ENCODE data around the gene ANTXR1.

The ANTXR1 gene

DNA sequence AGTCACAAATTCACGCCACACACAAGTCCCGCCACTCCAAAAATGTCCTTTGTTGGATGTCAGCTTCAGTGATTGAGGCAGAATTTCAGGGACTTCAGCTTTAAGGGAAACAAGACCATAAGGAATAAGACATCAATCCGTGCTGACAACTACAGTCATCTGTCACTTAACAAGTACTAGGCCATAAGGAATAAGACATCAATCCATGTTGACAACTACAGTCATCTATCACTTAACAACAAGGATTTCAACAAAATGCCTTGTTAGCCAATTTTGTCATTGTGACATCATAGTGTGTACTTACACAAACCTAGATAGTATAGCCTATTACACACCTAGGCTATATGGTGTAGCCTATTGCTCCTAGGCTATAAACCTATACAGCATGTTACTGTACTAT lies 58.0 kb downstream of the ANTXR1 start:
- no peak for DNase-seq (ENCODE audit: low read depth in 2 of 2)

DNA sequence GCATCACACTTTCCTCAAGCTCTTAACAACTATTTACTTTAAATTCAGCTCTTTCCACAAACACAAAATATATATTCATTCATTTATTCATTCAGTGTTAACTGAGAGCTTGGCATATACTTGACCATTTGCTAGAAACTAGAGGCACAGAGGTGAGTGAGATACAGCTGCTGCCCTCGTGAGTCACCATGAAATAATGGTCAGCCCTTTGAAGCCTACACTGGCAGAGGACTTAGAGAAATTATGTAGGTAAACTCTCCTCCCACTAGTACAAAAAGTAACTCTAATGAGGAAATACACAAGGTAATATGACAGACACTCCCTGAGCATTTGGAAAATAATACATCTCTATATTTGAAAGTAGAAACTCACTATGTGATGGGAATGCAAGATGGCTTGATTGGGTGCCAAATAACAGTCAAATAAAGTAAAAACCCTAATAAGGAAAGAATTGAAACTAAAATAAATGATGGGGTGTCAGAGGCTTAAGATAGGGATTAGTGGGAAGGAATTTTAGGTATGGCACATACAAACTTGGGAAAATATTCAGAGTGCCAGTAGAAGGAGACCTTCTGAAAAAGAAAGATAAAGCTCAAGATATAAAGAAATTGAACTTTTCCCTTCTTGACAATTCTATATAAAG lies 61.1 kb downstream of the ANTXR1 start:
- no peak for DNase-seq (ENCODE audit: low read depth in 2 of 2)

DNA sequence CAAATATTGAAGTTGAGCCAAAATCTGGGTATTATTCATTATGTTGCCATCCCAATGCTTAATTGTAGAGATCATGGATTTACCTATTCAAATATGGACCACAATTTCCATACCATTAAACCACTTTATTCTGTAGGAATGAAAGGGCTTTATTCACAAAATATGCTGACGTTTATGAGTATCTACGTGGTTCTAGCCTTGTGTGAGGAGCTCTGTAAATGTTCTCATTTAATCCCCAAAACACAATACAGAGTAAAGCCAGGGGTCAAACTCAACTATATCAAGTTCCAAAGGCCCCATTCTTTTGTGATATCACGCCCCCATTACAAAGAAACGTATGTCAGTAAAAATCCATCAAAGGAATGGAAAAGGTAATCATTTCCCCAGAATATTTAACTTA lies 61.9 kb downstream of the ANTXR1 start:
- no peak for DNase-seq (ENCODE audit: low read depth in 2 of 2)

DNA sequence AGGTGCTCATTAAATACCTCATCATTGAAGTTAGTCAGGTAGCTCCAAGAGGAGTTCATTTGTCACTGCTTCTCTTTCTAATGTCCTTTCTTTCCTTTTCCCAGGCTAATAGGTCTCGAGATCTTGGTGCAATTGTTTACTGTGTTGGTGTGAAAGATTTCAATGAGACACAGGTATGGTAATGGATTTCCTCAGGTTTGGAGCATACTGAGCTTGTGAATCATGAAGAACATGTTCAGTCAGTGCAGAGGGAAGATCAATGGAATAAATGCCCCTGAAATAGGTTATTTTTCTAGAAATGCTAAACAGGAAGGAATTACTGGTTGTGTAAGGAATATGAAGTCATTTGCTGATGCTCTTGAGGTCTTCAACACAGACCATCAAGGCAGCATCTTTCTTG lies 62.5 kb downstream of the ANTXR1 start:
- DNase-seq (ENCODE audit: low read depth in 2 of 2): no peak

DNA sequence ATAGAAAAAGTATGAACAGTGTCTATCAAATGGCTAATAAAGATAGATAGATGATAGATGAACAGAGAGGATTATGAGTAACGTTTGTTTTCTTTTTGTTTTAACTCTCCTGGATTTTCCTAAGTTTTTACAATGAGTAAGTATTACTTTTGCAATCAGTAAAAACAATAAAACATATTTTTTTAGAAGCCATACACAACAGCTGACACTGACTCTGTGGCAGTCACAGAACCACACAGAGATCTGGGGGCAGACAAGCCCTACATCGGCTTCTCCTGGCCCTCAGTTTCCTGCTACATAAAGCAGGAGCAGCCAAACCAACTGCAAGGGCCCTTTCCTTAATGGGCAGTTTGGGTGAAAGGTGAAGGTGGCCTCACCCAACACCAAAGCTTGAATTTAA lies 63.6 kb downstream of the ANTXR1 start:
- no peak for DNase-seq (ENCODE audit: low read depth in 2 of 2)

DNA sequence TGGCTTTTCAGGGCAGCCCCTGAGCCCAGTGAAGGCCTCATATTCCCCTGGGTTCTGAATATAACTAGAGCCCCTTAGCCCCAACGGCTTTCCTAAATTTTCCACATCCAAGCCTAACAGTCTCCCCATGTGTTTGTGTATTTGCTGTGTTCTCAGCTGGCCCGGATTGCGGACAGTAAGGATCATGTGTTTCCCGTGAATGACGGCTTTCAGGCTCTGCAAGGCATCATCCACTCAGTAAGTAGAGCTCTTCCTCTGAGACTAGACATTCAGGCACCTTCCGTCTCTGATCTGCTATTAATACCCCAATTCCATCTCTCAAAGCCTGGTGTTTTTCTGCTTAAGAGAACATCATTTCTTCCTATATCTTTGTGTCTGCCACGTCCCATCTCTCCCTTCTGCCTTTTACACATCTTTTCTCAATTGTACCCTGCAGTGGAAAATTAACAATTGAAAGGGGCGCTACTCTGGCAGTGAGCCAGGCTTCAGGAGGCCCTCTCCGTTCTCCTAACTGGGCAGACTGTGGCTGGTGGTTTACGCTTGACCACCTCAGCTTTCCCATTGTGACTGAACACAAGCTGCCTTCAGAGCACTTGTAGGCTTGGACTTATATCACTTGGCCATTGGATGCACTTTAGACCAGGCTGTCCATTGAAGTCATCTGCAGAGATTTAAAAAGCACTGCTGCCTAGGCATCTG lies 64.4 kb downstream of the ANTXR1 start:
- no peak for DNase-seq (ENCODE audit: low read depth in 2 of 2)

DNA sequence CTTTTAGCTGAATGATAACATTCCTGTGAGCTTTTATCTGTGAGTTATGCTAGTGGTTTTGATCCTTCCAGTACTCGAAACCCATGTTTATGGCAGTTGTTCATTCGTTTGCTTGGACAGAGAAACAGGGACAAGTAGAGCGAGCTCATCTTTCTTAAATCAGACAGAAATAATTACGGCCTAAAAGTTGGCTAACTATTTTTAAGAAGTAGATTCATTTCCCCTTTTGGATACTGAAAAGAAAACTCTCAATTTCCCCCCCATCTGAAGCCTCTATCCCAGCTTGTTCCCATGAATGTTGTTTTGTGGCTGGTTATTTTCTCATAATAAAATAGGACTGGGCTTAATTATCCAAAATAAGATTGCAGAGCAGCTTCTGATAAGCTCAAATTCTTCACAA lies 67.1 kb downstream of the ANTXR1 start:
- DNase-seq (ENCODE audit: low read depth in 2 of 2): no peak

DNA sequence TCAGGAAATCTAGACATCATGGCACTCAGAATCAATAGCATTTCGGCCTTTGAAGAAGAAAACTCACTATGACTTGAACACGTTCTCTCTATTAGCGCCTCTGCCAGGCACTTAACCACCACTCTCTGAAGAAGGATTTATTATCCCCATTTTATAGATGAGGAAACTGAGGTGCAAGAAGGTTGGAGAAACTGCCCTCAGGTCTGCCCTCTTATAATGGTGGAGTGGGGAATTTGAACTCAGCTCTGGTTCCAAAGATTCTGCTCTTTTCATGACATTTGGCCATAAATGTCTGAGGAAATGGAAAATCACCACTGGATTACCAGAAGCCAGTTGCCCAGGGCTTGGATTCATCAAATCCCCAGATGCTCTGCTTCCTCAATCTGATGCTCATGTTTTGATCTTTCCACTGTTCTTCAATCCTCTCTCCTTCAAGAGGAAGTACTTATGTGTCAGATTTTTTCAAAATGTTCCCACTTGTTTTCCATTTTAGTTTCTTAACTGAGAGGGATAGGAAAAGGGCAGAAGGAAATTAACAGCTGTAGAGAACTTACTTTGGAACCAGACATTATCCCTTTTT lies 68.1 kb downstream of the ANTXR1 start:
- DNase-seq (ENCODE audit: low read depth in 2 of 2): no peak

DNA sequence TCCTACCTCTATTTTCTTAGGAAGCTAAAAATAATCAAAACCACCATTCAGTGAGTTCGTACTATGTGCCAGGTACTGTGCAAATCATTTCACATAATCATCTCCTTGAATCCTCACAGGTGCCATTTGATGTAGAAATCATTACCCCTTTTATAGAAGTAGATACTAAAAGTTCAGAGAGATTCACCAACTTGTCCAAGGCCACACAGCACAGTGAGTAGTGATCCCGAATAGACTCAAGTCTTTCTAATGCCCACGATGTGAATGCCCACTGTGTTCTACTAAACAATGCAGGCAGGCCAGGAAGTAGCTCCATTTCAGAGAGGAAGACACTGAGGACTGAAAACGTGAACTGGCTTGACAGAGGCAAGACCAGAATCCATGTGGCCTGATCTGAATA lies 68.8 kb downstream of the ANTXR1 start:
- DNase-seq (ENCODE audit: low read depth in 2 of 2): no peak

DNA sequence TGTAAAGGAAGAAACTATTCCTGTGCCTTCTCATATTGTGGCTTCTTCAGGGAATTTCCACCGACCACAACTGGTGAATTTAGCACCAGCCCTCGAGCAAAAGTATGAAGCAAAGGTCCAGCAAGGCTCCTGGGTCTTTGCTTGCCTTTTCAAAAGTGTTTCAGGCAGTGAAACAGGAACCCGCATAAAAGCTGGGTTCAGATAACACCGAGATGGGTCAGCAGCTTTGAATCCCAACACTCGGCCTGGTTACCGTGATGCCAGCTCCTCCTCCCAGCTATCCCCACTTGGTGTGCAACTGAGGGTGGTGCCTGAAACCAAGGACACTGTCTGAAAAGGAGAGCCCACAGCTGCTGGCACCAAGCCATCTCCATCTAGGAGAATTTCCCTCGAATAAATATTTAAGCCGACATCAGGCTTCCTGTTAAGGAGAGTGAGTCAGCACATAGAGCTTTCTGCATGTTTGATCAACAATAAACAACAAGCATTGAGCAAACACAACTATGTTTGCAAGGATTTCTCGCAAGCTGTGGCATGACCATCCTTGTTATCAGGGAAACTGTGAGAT lies 69.5 kb downstream of the ANTXR1 start:
- DNase-seq (ENCODE audit: low read depth in 2 of 2): no peak

DNA sequence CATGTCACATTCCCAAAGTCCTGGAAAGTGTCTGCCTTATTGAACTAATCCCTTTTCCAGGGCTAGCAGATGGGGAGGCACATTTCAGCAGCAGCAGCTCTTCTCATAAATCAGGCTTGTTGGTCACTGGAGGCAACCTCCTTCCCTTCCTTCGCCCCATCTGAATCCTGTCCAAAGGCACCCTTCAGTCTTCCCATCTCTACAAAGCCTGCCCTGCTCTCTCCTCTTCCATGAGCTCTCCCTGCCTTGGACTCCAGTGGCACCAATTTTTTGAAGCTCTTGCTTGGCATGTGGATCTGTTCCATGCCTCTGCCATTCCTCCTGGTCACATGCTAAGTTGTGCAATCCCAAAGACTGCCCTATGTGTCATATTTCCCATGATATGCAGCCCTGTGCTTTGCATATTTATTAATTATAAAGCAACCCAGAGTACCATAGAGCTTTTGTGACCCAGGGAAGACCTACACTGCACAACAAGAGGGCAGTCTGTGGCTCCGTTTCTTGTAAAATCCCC lies 70.3 kb downstream of the ANTXR1 start:
- DNase-seq (ENCODE audit: low read depth in 2 of 2): no peak

DNA sequence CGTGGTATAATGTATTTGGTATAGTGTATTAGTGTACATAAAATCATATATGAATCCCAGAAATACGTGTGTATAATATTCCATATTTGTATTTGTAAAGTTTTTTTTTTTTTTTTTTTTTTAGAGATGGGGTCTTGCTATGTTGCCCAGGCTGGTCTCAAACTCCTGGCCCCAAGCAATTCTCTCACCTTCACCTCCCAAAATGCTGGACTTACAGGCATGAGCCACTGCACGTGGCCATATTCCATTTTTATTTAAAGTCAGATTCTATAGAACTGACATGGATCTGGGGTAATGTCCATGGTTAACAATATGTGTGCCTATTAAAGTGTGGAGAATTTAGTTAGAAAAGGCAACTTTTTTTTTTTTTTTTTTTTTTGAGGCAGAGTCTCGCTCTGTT lies 71.5 kb downstream of the ANTXR1 start:
- no peak for DNase-seq (ENCODE audit: low read depth in 2 of 2)

DNA sequence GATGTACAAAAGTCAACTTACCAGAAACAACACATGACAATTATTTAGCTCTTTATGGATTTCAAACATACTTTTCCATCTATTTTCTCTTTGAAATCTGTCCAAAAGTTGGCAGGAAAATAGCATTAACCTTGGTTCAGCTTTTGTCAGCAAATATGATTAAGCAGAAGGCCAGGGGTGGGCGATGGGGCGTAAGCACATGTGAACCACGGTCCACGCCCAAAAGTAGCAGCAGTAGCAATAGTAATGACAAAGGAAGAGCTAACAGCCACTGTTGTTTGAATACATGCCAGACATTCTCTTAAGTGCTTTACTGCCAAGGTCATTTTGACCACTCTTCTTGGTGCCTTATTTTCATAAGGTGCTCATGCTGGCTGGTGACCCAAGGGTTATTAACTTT lies 73.5 kb downstream of the ANTXR1 start:
- no peak for DNase-seq (ENCODE audit: low read depth in 2 of 2)

DNA sequence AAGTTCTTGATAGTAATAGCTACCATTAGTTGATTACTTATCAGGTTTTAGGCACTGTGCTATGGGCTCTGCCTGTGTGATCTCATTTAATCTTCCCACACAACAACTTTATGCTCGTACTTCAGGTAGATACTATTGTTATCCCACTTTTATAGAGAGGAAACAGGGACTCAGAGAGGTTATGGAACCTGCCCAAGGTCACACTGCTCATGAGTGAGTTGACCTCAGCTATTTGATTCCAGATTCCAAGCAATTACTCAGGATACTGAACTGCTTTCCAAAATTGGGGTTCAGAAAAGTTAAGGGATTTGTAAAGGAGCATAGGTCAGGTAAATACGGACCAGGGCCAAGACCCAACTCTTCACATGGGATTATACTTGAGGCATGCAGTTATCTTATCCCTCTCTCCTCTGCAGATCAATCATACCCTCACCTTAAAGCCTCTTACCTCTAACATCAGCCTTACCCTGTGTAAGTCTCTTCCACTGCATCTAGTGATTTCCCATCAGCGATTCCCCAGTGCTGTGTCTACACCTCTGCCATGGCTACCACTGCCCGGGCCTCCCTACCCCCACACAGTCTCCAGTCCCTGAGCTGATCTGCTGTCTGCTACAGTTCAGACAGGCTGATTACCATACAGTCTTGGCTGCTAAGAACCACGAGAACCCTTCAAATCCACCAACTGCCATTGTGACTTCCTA lies 74.4 kb downstream of the ANTXR1 start:
- no peak for DNase-seq (ENCODE audit: low read depth in 2 of 2)

DNA sequence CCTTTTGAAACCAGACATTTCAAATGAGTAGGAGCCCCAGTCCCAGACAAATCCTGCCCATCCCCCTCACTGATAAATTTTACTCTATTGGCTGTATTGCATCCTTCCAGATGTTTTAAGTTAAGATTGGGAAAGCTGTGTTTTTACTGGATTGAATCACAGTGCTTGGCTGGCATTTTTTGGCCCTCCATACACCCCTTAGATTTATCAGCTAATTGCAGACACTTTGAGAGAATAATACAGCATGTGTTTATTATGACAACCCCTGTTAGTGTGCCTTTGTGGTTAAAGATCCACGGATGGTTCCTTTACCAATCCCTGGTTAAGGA lies 74.9 kb downstream of the ANTXR1 start:
- no peak for DNase-seq (ENCODE audit: low read depth in 2 of 2)

DNA sequence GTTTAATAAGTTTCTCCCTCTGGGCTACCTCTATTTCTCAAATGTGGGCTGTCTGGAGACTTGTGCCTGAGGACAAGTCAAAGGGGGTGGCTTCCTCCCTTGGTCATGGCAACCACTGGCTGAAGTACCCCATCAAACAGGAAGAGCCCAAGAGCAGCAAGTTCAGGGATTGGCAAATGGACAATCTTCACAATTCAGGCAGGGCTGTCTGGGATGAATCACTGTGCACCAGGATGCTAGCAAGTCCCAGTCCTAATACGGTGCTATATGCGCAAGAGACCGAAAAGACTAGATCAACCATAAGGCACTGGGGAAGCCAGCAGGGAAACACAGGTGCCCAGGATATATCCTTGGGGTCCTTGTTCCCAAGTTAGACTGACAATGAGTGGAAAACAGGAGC lies 75.5 kb downstream of the ANTXR1 start:
- DNase-seq (ENCODE audit: low read depth in 2 of 2): no peak

DNA sequence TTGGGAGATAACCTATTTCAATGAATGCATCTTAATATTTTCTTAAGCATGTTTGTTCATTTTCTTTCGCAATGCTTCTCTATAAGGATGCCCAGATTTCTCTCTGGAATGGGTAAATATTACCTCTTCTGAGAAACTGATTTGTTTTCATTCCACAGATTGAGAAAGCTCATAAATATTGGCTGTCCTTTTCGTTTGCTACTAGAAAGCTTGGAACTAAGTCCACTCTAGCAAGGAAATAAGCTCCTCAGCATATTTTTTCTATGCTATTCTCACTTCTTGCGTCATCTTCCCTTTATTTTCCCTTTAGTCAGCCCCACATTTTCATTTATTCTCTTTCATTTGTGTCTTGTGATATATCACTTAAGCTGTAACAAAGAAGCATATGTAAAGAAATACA lies 76.3 kb downstream of the ANTXR1 start:
- no peak for DNase-seq (ENCODE audit: low read depth in 2 of 2)

DNA sequence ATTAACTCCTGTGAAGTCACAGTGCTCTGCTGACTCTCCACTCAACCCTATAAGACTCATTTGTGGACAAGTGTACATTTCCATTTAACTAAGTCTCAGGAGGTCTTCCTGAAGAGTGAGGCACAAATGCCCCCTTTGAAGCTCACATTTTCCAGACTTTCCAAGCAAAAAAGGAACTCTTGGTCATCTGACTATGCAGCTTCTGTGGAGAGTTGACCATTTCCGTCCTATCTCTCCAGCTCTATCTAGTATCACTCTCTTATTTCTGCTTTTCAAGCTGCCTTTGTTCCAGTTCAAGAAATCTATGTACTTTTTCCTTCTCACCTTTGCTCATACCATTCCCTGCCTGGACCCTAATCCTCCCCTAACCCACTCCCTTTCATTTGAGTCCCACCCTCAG lies 77.0 kb downstream of the ANTXR1 start:
- no peak for DNase-seq (ENCODE audit: low read depth in 2 of 2)

DNA sequence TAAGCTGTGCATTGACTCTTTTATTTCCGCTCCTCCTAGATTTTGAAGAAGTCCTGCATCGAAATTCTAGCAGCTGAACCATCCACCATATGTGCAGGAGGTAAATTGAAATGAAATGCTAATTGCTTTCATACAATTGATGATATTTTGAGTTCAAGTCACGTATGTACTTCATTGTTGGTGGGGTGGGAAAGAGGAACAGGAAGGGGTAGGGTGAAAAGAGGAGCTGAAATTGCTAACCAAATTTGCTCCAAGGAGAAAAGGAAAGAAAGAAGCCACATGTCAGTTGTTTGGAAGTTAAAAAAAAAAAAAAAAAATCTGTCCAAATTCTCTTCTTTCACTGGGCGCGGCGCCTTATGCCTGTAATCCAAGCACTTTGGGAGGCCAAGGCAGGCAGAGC lies 77.8 kb downstream of the ANTXR1 start:
- DNase-seq (ENCODE audit: low read depth in 2 of 2): no peak

DNA sequence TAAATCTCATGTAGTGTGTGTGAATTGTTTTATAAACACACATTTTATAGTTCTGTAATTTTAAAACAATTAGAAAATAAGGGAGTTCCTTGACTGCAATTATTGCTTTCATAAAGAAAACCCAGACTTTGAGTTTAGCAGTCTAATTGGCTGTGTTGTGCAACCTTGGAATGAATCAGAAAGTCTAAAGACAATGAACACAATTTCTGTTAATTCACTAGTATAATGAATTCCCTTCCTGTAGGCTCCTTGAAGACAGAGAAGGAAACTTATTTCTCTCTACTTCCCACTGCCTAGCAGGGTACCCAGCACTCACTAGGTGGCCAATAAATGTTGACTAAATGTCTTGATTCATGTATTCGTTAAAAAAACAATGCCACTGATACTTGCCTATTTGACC lies 79.9 kb downstream of the ANTXR1 start:
- no peak for DNase-seq (ENCODE audit: low read depth in 2 of 2)

DNA sequence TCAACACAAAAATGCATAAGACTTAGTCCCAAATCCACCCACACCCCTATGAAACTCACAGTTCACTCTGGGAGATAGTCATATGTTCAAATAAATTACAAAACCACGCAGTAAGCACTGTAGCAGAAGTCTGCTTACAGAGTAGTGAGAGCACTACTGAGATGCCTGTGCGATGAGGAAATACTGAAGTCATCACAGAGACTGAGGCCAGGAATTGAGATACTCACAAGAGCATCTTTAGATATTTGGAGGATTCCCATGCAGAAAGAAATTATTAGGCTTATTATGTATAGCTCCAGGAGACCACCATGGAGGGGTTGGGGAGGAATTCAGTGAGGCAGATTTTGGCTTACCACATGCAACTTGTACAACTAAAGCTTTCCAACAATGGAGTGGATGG lies 82.3 kb downstream of the ANTXR1 start:
- DNase-seq (ENCODE audit: low read depth in 2 of 2): no peak

DNA sequence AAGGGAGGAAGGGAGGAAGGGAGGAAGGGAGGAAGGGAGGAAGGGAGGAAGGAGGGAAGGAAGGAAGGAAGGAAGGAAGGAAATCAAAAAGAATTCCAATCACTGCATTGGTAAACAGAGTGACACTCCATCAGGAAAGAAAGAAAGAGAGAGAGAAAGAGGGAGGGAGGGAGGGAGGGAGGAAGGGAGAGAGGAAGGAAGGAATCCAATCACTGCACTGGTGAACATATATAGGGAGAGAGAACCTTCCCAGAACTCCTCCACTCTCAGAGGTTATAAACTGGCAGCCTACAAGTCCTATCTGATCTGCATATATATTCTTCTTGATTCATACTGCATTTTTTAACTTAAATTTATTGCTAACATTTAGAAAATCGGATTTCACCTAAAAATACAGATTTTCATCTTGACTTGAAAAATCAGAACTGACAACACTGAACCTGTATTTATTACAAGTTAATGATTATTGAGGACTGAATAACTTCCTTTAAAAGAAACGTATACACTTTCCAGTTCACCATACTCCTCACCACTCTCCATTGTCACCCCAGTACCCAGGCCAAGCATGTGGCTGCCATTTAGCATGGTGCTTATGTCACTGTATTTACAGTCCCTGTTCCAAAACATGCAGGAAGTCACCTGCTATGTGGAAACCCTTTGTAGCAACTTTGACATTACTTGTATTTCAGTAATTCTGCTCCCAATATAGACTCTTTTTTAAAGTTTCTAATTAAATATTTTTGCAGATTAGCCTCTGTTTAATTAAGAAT lies 83.5 kb downstream of the ANTXR1 start:
- DNase-seq (ENCODE audit: low read depth in 2 of 2): no peak
